NOMO-1 treated with DMSO at 0.1 percent for 48 hours (cell line): Measurements from ENCODE around the gene COPG1.
A peak's percentile ranks its signal among the peaks of the same experiment; 100 is the strongest.

Experiments
- DNase-seq: peaks from one replicate; lab custom pipeline; 2025; ENCODE audit not compliant: unreplicated experiment; lab: John Stamatoyannopoulos, UW

COPG1 gene

DNA sequence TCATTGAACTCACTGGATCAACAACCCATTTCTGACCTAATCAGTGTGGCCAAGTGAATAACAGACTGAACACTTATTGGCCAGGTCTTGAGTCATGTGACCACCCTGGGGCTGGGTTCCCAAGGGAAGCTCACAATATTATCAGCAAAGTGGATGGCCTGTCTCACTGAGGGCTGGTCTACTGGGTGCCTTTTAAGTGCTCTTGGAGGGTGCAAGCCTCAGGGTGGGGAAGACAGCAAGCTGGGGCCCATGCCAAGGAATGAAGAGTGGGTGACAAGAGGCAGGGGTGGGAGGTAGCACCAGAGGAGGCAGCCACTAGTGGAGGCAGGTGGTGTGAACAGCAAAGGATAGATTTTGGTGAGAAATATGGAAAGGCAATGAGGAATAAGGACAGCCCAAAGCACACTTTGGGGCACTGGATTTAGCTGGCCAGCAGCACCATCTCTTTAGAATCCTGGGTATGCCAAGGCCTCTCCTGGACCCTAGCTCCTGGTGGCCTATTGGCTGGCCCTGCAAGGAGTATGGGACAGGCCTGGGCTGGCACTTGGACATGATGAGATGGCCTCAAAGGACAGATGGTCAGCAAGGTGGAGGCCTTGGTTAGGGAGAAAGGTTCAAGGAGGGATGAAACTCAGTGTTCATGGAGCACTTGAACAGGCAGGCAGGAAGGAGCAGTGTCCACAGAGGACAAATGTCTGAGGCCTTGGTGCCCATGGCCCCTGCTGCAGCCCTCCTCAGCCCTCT lies 63.4 kb downstream of the COPG1 start:
- DNase-seq, result no peak

DNA sequence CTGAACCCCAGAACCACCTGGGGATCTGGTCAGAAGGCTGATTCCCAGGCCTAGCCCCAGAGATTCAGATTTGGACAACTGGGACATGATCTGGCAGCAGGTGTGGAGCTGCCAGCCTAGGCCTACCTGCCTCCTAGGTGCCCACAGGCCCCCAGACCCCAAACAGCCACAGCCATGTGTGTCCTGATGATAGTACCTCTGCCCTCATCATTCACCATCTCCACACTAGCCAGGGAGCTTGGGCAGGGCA lies 63.9 kb downstream of the COPG1 start:
- DNase-seq, result no peak

DNA sequence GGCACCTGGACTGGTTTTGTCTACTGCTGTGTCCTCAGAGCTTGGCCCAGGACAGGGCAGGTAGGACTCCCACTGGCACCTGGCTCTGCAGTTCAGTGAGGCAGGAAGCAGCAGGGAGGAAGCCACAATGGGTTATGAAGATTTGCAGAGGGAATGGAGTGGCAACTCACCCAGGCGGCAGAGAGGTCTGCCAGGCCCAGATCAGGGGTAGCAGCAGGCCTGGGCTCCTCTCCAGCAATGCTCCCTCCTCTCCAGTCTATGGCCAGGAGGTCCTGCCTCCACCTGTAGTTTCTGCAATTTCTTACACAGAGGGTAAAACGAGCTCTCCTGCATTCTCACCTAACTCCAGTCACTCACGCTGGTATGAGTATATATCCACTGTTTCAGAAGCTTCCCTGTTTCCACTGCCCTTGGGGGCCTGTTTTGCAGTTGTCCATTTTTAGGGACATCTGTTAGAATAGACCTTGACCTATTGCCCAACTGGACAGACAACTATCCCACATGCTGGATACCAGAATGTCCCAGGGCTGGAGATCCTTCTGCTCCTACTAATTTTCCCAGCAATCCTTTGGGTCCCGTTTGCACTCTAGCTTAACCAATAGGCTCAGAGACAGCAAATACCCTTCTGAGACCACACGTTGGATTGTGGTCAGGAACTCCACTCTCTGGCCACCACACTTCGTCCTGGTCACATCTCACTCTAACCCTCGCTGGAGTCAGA lies 64.4 kb downstream of the COPG1 start:
- no peak for DNase-seq

DNA sequence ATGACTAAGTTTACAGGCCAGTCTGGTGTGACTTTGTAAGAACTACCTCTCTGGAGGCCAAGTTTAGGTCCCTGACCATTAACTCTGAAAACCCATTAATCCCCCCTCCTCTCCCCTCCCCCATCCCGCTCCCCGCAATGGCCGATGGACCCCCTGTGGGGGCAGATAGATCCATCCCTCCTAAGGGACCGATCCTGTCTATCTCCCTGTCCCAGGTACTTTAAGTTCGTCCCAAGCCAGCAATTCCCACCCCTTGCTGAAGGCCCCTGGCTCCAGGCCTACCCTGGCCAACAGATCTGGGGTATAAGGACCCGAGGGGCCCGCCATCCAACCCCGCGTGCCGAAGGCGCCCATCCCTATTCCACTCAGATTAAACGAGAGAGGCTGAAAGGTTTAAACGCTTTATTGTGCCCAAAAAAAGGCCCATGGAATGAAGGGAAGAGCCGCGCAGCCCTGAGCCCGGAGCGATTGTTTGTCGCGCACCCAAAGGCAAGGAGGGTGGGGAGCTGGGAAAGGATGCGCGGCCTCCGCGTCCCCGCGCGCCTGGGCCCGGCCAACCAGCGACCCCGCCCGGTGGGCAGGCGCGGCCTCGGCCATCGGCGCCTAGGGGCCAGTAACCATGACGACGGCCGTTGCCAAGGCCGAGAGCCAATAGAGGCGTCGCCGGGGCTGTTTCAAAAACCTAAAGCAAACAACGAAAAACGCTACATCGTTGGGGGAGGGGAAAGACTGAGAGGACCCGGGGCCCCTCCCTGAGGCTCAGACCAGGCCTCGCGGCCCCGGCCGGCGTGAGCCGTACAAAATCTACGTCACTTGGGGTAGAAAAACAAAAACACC lies 65.2 kb downstream of the COPG1 start:
- peak; percentile 91 for DNase-seq

DNA sequence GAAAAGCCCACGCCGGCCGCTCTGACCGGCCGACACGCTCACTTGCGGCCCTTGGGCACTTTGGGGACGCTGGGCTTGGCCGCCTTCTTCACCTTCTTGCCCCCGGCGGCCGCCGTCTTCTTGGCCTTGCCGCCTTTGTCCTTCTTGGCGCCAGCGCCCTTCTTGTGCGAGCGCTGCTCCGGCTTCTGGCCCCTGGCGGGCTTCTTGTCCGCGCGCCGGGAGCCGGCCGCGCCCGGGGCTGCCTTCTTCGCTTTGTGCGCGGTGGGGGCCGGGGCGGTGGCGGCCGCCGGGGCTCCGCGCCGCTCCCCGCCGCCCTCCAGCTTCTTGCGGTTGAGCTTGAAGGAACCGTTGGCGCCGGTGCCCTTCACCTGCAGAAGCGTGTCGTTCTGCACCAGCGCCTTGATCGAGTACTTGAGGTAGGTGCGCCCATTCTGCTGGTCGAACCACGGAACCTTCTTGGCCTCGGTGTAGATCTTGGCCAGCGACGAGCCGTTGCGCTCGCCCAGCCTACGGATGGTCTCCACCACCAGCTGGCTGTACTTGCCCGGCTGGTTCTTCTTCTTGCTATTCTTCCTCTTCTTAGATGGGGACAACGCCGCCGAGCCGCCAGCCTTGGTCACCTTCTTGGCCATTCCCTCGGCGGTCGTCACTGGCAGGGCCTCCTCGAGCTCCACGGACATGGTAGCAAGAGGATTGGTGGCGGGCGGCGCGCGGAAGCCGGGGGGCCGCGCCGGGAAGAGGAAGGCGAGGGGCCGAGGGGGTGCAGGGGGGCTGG lies 66.0 kb downstream of the COPG1 start:
- peak; percentile 43 for DNase-seq

DNA sequence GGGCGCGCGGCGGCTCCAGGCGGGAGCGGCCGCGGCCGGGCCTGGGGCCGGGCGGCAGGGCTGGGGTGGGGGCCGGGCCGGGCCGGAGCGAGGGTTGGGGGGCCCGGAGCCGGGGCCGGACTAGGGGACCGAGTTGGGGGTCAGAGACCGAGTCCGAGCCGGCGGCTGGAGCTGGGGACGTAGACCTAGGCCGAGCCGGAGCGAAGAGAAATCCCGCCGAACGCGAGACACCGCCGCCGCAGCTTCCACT lies 66.5 kb downstream of the COPG1 start:
- DNase-seq, result no peak

DNA sequence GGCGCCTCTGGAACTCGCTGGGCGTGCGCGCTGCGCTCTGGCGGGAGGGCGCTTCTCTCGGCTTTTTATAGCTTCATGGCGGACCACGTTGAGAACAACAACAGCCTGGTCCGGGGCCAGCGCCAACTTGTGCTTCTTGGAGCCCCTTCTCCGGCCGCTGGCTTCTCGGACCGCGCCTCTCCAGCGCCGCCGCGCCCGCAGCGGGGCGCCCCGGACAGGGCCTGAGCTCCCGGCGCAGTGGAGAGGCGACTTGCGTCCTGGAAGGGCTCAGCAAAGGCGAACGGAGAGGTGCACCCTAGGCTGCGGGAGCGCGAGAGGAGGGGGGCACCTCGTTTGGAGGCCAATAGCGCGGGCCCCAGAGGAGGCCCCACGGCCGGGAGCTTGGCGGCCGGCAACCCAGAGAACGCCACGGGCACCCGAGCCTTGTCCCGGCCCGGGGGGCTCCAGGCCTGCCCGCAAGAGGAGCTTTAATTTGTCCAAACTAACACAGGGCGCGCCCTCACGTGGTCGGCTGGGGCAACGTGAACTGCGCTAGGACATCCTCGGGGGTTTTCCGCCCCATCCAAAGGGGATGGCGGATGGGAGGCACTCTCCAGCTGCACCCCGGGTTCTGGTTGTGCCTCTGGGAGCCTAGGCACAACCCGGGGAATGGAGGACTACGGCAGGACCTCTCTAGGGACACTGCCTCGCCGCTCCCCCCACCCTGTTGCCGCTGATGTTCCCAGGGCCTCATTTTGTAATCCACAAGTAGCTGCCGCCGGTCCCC lies 67.0 kb downstream of the COPG1 start:
- peak; percentile 75 for DNase-seq

DNA sequence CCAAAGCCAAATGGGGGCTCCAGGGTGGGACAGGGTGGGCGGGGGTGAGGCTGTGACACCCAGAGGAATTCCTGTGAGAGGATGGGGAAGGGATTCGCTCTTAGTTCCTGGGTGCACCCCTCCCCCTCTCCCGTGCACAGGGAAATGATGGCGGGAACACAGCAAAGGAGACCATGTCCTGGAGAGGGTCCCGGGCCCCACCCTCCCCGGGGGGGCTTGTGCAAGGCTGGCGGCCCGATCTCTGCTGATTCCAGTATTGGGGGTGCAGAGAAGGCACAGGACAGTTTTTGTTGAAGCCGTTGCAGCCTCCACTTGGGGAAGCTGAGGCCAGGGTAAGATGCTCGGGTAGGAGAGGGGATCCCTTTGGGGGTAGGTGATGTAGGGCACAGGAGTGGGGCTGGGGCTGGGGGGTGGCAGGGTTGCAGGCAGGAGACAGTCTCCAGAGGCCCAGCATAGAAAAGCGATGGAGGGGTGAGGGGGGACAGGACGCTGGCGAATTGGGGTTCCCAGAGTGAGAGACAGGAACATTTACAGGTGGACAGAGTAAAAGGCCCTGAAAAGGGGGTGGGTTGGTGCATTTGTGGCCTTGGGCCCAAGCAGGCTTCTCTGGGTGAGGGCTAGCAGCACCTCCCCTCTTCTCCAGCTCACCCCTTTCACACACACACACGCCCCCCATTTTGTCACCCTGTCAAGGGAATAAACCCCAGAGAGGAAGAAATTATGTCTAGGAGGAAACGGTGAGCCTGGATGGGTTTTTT lies 67.8 kb downstream of the COPG1 start:
- DNase-seq, result no peak

DNA sequence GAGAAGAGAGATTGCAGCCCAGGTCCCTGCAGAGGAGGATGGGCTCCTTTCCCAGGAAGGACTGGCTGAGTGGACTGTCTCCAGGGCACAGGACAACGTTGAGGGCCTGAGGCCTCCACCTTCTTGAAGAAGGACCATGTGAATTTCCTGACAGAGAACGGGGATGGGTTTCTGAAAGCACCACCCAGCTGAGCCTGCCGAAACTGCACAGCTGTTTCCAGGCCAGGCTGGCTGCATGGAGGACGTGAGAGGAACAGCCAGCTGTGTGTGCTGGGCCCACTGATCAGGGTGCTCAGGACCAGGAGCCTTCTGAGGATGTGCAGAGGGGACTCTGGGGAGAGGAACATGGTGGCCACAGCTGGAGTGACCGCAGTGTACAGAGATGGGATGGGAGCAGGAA lies 68.4 kb downstream of the COPG1 start:
- DNase-seq, result no peak

DNA sequence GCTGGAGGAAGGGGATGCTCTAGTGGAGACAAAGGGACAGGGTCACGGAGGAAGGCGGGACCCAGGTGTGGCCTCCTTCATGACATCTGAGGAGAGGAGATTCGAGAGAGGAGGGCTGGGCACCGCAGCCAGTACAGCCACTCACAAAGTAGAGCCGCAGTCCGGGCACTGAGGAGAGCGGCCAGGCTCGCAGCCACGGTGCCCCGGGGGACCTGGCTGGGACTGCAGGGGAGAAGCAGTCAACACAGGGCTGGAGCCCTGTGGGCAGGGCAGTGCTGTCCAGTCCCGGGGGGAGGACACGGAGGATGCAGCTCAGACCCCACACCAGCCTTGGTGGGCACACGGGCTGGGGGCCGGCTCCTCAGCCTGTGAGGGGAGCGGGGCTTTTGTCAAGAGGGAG lies 69.5 kb downstream of the COPG1 start:
- no peak for DNase-seq

DNA sequence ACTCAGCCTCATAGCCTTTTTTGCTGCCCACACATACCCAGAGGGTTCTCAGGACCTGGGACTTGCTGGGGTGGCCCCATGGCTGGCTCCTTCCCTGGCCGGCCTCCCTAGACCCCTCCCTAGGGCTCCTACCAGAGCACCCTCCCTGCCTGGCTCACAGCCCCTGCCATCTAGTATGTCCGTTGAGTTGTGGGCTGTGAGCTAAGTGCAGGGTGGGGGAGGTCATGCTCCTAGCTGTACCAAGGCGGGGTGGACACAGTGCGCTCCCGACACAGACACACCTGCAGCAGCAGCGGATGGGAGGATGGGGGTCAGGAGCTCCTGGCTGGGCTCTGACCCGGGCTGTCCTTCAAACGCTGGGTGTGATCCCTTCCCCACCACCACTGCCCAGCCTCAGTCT lies 70.9 kb downstream of the COPG1 start:
- no peak for DNase-seq

DNA sequence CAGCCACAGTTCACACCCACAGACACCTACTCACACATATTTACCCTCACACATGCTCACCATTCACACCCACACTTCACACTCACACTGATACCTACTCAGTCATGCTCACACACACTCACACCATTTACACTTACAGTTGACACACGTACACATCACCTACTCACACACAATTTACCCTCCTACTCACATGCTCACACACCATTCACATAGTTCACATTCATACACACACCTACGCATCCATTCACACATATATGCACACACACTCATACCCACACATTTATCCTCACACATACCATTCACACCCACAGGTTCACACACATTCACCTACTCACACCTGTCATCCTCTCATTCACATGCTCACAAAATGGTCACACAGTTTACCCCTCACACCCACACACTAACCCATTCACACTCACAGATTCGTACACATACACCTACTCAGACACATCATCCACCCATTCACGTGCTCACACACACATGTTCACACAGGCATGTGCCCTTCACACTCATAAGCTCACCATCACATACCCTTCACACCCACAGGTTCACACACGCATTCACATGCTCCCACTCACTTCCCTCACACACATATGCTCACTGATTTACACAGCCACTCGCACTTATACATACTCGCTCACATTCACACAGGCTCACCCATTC lies 71.5 kb downstream of the COPG1 start:
- DNase-seq, result no peak

DNA sequence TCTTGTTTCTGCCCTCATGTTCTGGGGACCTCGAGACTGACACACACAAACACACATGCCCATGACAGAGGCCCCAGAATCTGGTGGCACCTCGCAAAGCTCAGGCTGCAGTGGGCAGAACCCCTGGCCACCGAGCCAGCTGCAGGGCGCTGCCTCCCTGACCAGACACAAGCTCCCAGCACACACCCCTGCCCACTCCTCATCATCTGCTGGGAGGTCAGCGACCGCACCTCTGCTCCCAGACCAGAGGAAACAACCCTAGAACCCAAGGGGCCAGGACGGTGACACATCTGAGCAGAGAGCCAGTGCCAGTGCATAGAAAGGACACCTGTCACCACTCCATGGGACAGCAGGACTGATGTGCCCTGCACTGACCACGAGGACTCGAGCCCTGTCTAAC lies 72.5 kb downstream of the COPG1 start:
- DNase-seq, result no peak

DNA sequence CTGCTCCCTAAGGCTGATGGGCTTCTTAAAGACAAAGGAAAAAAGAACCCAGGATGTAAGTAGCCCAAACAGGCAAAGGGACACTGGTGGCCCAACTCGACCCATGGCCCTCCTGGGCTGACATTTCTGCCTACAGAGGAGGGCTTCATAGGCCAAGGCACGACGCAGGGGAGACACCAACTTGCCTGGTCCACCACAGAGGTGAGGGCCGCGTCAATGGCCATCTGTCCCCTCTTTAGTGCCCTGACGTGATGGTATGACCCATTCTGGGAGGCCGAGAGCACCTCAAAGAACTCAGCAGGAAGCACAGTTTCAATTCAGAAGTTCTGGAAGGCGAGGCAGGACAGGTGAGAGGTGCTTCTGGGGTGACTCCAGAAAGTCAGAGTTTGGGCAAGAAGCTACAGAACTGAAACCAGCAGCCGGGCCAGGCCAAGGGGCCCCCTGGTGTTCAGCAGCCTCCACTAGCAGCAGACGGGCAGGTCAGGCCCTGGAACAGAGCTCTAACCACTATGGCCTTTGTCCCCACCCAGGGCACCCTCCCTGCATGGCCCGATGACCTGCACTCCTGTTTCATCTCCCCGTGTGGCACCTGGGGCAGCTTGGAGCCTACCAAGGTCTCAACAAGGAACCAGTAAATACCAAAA lies 74.4 kb downstream of the COPG1 start:
- peak; percentile 17 for DNase-seq

DNA sequence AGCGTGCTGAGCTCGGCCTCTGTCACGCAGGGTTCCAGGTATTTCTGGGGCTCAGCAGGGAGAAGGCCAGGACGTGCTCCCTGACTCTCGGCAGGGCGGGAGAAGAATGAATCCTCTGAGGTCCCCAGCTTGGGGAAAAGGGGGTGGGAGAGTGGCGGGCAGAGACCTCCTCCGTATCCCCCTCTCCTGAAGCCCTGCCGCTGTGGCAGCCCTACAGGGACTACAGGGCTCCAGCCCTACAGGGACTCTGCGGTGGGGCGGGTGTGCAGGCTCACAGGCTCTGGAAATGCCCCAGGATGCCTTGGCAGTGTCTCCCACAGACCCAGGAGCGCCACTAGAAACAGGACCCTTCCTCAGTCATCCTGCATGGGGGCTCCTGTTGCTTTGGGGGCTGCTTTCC lies 75.4 kb downstream of the COPG1 start:
- no peak for DNase-seq

DNA sequence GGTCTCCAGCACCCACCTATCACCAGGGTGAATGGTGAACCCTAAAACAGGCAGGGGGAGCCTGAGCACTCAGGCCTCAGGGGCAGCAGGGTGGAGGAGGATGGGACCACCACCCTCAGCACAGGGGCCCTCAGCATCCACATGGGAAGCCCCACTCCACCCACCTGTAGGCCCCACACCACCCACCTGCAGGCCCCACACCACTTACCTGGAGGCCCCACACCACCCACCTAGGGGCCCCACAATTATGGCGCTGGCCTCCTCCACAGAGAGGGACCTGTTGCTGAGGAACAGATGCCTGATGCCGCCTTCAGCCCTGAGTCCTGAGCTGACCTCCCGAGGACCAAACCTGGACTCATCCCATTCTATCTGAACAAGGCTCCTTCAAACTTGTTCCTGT lies 76.0 kb downstream of the COPG1 start:
- DNase-seq, result no peak

DNA sequence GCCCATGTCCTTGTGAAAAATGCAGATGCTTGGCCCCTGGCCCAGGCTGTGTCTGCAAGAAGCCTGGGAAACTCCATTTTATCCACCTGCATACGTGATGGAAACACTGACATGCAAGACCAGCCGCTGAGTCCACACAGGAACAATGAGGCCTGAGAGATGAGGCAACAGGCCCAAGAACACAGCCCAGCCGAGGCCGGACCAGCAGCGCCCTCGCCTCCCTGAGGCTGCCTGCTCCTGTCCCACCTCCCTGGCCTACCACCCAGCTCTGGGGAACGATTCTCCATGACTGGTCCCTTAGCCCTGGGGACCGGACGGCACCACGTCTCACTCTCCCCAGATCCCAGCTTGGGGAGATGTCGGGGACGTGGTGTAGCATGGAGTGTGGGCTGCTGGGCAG lies 76.7 kb downstream of the COPG1 start:
- DNase-seq, result no peak

DNA sequence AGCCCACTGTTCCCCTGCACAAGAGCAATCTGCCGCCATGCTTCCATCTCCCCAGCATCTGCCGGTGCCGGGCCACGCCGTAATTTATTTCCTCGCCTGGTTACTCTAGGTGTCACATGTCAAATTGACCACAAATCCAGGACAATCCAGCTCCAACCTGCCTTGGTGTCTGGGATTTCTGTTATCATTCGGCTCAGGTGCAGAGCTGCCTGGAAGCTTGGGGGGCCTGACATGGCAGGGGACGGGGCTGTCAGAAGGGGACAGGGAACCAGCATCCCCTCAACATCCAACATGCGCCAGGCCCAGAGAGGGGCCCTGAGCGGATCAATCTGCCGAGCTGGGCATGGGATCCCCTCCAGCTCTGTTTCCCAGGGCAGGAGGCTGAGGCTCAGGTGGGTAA lies 77.2 kb downstream of the COPG1 start:
- no peak for DNase-seq
